Activated CD8-positive, alpha-beta memory T cell treated with anti-CD3 and anti-CD28 coated beads for 36 hours (primary cell): Measurements from ENCODE around the gene AP5Z1. TPM values are rescaled to one million over a fixed set of nuclear protein-coding genes. Genes with fewer than 3 reads are reported as not detected.

Experiments used
- CTCF ChIA-PET: fragments of 350-600 bp; sonication (Branson Sonifier 250); formaldehyde crosslinking; loops from one replicate; lab custom pipeline; 2021; ENCODE audit warnings: antibody characterized with exemption; lab: Charles Lee
- POLR2A ChIA-PET: fragments of 350-600 bp; sonication (Branson Sonifier 250); formaldehyde crosslinking; loops from one replicate; lab custom pipeline; 2021; ENCODE audit warnings: antibody characterized with exemption; lab: Charles Lee
- total RNA-seq, 2 experiments: library from RNA; stranded (reverse); gene quantifications; one replicate each; pipeline ENCODE4 v1.2.3, GENCODE V29; 2021

The AP5Z1 gene, protein sequence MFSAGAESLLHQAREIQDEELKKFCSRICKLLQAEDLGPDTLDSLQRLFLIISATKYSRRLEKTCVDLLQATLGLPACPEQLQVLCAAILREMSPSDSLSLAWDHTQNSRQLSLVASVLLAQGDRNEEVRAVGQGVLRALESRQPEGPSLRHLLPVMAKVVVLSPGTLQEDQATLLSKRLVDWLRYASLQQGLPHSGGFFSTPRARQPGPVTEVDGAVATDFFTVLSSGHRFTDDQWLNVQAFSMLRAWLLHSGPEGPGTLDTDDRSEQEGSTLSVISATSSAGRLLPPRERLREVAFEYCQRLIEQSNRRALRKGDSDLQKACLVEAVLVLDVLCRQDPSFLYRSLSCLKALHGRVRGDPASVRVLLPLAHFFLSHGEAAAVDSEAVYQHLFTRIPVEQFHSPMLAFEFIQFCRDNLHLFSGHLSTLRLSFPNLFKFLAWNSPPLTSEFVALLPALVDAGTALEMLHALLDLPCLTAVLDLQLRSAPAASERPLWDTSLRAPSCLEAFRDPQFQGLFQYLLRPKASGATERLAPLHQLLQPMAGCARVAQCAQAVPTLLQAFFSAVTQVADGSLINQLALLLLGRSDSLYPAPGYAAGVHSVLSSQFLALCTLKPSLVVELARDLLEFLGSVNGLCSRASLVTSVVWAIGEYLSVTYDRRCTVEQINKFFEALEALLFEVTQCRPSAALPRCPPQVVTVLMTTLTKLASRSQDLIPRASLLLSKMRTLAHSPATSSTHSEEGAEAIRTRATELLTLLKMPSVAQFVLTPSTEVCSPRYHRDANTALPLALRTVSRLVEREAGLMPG
- total RNA-seq, result 10 to 100 TPM; 37.9 to 40.0 TPM

GRCh38 chr7:4775250-4775847 lies at the start of gene AP5Z1:
Gene AP5Z1, plus strand, starts transcription at chr7:4775623. Its CDS starts 93 bp downstream, at chr7:4775716.
- POLR2A ChIA-PET, result interaction anchor here (0.6 to 1.8 kb wide), 6 partner anchors 16 to 134 kb away, joined by 3 to 13 read pairs (median 4); no protein-coding TSS in a partner anchor

GRCh38 chr7:4725850-4726450 lies 49.5 kb upstream of the AP5Z1 start:
- ChIA-PET POLR2A (no interaction called here), CTCF (interaction anchor here (1.0 to 1.6 kb wide), 2 partner anchors 11 to 84 kb away, joined by 3 to 5 read pairs; no protein-coding TSS in a partner anchor)

More at GRCh38 chr7:4775250-4775847, at the start of gene AP5Z1:
- CTCF ChIA-PET, result interaction anchor here (0.6 to 1.8 kb wide), 6 partner anchors 23 to 1799 kb away, joined by 3 to 5 read pairs (median 4); no protein-coding TSS in a partner anchor

- ChIA-PET POLR2A (no interaction called here), CTCF (interaction anchor here (1.0 to 1.6 kb wide), 2 partner anchors 10 to 84 kb away, joined by 3 to 5 read pairs; no protein-coding TSS in a partner anchor)
Observed at GRCh38 chr7:4726566-4726965, 48.9 kb upstream of the AP5Z1 start.

GRCh38 chr7:4727914-4728705 lies 47.3 kb upstream of the AP5Z1 start:
- CTCF ChIA-PET, result no interaction called here

DNA sequence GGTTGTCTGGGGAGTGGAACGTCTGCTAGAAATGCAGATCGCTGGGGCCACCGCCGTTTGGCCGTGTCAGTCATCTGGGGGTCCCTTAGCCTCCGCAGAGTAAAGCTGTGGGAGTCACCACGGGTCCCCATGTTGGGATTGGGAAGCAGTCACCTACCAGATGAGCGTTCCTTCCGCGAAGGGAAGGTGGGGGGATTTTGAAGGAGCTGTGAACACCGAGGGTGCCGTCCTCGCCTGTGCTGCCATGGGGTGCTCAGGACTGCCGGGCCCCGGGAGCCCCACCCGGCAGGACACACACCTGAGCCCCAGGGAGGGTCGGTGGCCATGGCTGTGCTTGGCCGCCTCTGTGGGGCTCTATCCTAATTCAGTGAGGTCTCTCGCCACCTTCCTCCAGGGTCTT lies 46.2 kb upstream of the AP5Z1 start:
- POLR2A ChIA-PET, result no interaction called here

More at GRCh38 chr7:4727914-4728705, 47.3 kb upstream of the AP5Z1 start:
- POLR2A ChIA-PET, result no interaction called here

GRCh38 chr7:4730276-4730675 lies 45.1 kb upstream of the AP5Z1 start:
- ChIA-PET POLR2A (no interaction called here), CTCF (interaction anchor here (1.4 kb wide), 1 partner anchor 47 kb away, joined by 3 read pairs; the partner anchor contains the start of gene FOXK1)

More for the DNA sequence above, 46.2 kb upstream of the AP5Z1 start:
- CTCF ChIA-PET, result interaction anchor here (1.4 kb wide), 1 partner anchor 46 kb away, joined by 3 read pairs; the partner anchor contains the start of gene FOXK1

DNA sequence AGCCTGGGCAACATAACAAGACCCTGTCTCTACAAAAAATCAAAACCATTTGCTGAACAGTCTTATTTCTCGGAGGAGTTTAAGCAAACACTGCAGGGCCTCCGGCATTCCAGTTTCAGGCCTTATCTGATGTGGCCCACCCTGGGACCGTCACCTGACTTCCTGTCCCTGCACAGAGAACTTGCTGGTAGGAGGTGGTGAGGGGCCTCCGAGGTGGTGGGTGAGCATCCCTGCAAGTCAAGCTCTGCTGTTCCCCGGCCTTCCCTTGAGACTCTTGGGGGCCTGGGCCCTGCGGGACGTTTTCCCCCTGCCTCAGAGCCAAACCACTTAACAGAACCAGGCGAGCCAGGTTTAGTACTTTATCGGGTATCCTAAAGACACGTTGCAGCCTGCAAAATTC lies 44.5 kb upstream of the AP5Z1 start:
- POLR2A ChIA-PET, result no interaction called here
- CTCF ChIA-PET, result no interaction called here

DNA sequence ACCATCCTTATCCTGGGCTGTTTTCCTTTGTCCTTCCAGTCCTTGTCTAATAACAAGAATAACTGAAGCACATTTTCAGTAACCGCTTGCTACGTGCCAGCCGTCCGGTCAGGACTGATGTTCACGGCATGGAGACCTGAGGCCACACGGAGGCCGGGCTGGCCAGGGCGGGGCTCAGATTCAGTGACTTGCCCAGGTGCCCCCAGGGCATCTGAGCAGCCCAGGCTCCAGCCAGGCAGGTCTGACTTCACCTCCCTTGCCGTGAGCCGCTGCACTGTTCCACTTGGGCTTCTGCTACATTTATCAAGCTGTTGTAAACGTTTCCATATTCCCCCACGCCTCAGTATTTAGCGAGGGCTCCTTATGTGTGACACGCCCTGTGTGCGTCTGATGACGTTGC lies 43.6 kb upstream of the AP5Z1 start:
- ChIA-PET POLR2A (no interaction called here), CTCF (no interaction called here)

- CTCF ChIA-PET, result interaction anchor here (1.0 to 1.1 kb wide), 2 partner anchors 10 to 16 kb away, joined by 3 to 4 read pairs; no protein-coding TSS in a partner anchor
- POLR2A ChIA-PET, result no interaction called here
Observed at GRCh38 chr7:4733936-4734528, 41.4 kb upstream of the AP5Z1 start.

DNA sequence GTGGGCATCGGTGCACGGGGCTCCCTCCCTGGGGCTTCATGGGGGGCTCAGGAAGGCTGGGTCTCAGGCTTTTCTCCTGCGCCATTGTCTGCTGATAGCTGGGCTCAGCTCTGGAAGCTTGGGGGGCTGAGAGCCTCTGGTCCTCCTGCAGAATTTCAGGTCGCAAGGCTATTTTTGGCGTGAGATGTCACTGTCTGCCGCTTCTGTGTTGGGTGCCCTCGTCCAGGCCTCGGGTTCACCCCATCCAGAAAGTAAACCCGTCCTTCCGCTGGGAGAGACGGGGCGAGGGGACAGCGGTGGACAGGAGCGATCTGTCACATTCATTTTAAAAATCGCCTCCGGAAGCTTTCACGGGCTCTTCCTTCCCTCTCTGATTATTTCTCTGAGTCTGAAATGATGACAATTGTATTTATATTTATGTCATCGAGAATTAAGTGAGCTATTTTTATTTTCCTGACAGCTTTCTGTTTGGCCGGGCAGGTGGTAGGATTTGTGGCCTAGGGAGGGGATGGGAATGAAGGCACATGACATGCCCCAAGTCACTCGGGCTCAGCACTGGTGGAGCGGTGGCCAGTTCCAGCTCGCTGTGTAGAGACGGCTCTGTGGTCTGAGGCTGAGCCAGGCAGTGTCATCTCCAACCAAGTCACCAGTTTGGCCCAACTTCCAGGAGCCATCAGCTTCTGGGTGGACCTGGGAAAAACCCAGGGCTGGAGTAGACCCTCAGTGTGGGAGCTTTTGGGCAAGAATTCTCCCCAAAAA lies 40.7 kb upstream of the AP5Z1 start:
- ChIA-PET CTCF (no interaction called here), POLR2A (no interaction called here)

DNA sequence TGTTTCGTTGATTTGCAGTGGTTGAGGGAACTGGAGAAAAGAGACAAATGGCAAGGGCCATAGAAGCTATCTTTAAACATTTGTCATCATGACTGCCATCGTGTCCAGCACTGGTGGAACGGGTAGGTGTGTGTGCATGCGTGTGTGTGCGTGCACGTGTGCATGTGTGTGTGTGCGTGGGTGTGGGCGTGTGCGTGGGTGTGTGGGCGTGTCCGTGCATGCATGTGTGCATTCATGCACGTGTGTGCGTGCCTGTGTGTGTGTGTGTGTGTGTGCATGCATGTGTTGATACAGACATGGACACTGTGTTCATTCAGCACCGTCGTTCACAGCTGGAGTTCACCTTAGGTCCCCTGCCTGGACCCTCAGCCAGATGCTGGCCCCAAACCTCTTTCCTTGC lies 38.1 kb upstream of the AP5Z1 start:
- ChIA-PET CTCF (interaction anchor here (1.4 kb wide), 1 partner anchor 12 kb away, joined by 5 read pairs; no protein-coding TSS in a partner anchor), POLR2A (interaction anchor here (0.7 kb wide), 1 partner anchor 12 kb away, joined by 4 read pairs; no protein-coding TSS in a partner anchor)

DNA sequence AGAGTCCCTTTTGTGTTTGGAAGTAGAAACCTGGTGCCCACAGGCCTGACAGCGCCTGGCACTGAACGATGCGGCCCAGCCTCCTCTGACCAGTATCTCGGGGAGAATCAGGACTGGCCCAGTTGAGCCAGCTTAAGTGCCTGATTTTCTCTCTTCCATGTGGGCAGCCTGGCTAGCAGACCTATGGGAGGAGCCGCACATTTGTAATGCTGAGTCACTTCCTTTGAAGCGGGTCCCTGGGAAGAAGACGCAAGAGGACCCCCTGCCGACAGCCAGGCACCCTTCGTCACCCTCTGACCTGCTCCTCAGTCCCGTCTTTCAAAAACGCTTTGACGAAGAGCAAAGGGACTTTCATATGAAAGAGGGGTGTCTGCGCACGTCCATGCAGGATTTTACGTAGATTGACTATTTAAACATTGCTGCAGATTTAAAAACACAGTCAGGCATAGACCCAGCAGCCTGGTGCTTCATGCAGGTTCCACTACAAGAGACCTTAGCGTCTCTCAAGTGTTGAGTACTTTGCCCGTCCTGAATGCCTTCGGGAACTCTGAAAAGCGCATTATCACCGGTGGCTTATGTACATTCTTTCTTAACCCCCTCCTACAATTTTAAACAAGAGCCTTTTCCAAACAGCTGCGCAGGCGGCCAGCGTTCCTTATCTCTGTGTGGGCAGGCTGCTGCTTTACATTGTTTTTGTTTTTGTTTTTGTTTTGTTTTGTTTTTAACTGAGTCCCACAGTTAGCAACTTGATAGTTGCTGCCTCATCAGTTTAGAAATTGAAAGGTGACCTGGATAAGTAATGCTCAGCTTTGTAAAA lies 36.5 kb upstream of the AP5Z1 start:
- POLR2A ChIA-PET, result no interaction called here

DNA sequence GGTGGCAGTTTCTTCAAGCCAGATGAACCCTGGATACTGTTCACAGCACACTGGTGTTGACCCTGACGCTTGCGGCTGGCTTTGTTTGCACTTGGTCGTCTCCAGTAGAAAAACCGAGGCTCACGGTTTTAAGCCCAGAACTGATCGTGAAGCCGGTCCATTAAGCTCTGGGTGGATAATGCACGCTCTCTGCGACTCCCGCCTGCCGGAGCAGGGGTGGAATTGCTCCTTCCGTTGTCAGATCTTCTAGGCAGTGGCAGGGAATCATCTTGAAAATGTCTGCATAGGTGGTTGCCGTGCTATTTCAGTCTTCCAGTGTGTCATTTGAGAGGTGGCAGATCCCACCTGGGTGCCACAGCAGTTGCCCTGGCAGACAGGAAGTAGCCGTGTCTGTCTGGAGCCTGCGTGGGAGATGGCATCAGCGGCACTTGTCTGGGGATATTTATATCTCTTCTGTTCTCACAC lies 35.9 kb upstream of the AP5Z1 start:
- ChIA-PET CTCF (no interaction called here), POLR2A (no interaction called here)

More for the DNA sequence above, 36.5 kb upstream of the AP5Z1 start:
- CTCF ChIA-PET, result no interaction called here

GRCh38 chr7:4740796-4741195 lies 34.6 kb upstream of the AP5Z1 start:
- POLR2A ChIA-PET, result no interaction called here
- CTCF ChIA-PET, result no interaction called here

GRCh38 chr7:4742051-4742573 lies 33.3 kb upstream of the AP5Z1 start:
- CTCF ChIA-PET, result no interaction called here
- POLR2A ChIA-PET, result no interaction called here

- CTCF ChIA-PET, result interaction anchor here (1.2 kb wide), 1 partner anchor 12 kb away, joined by 3 read pairs; no protein-coding TSS in a partner anchor
- POLR2A ChIA-PET, result no interaction called here
Observed at GRCh38 chr7:4742852-4743251, 32.6 kb upstream of the AP5Z1 start.
